ENCODE measurements around the gene SIGLEC7.

- no peak for TF ChIP-seq CTCF (IDR thresholded peaks at IDR 0.05; ENCODE audit: low read depth, low read length)
- TF ChIP-seq POLR2A (IDR thresholded peaks at IDR 0.05; ENCODE audit: extremely low read depth, insufficient read length), result no peak
Measured at GRCh38 chr19:51098365-51099046, 43.6 kb upstream of the SIGLEC7 start.

Measured in NB4 (cell line).